GM12878 (cell line): ENCODE data around the gene SPAG9. TPM values are rescaled to one million over a fixed set of nuclear protein-coding genes. Genes with fewer than 3 reads are reported as not detected.

Source experiments
- ATAC-seq: fragments of 200-7000 bp; cut with Tn5 transposase; 3 replicates; pipeline ENCODE4 v1.9.1; 2020; ENCODE audit warnings: mild to moderate bottlenecking, moderate library complexity
- BruUV-seq: library from RNA; stranded (reverse); fragments of 400-500 nt; replicated peaks from 2 replicates; lab custom pipeline; 2021; lab: Mats Ljungman, UMichigan
- CTCF ChIA-PET: fragments of 300-600 bp; sonication (Branson Sonifier 250); formaldehyde crosslinking; extraction: SDS; loops from one replicate; lab custom pipeline; 2021; ENCODE audit warnings: inconsistent platforms; lab: Yijun Ruan, JAX
- POLR2A ChIA-PET: fragments of 350-600 bp; formaldehyde crosslinking; extraction: SDS; loops from one replicate; lab custom pipeline; 2021; ENCODE audit warnings: inconsistent platforms; lab: Charles Lee
- RAD21 ChIA-PET: fragments of 300-600 bp; sonication (Branson Sonifier 250); formaldehyde crosslinking; loops from one replicate; lab custom pipeline; 2023; ENCODE audit warnings: antibody characterized with exemption; ENCODE audit not compliant: unreplicated experiment; lab: Charles Lee
- SMC1A ChIA-PET: fragments of 300-600 bp; sonication (Branson Sonifier 250); formaldehyde crosslinking; loops from one replicate; lab custom pipeline; 2023; ENCODE audit not compliant: unreplicated experiment, uncharacterized antibody; lab: Charles Lee
- DNase-seq: peaks from one replicate; pipeline ENCODE4 v3.0.0-alpha.2; 2011; ENCODE audit warnings: low read depth, low spot score
- FAIRE-seq: peaks from 3 replicates; lab custom pipeline; 2011; peaks lifted over from hg19 to GRCh38; lab: Jason Lieb, UNC
- H2AFZ ChIP-seq: 2 replicates; pipeline ENCODE4 v1.6.0; 2011; ENCODE audit warnings: low read depth, low read length, control low read depth; ENCODE audit not compliant: control insufficient read depth
- H3K27ac ChIP-seq: 2 replicates; pipeline ENCODE4 v1.5.1; 2011; ENCODE audit warnings: control low read depth; ENCODE audit not compliant: control insufficient read depth, insufficient read depth
- H3K27me3 ChIP-seq, 2 experiments: replicated peaks in 1 of 2; 2 replicates each; pipeline versions ENCODE4 v1.6.0 to v1.6.1; 2011; ENCODE audit warnings: low read length in 1 of 2; ENCODE audit not compliant: control insufficient read depth in 2 of 2, insufficient read depth in 2 of 2
- H3K36me3 ChIP-seq, 2 experiments: 2 replicates each; pipeline ENCODE4 v1.5.1; 2011; ENCODE audit warnings: low read length in 1 of 2; ENCODE audit not compliant: control insufficient read depth in 2 of 2, insufficient read depth in 2 of 2
- H3K4me1 ChIP-seq: 2 replicates; pipeline ENCODE4 v1.6.1; 2011; ENCODE audit warnings: mild to moderate bottlenecking, low read length, moderate library complexity, mixed read lengths; ENCODE audit not compliant: control insufficient read depth, insufficient read depth
- H3K4me2 ChIP-seq: 2 replicates; pipeline ENCODE4 v1.6.0; 2011; ENCODE audit warnings: control low read depth; ENCODE audit not compliant: control insufficient read depth, insufficient read depth
- H3K4me3 ChIP-seq: fragments of 200-600 bp; sonication (generic); 2 replicates; pipeline ENCODE4 v1.5.1; 2016
- H3K79me2 ChIP-seq: 2 replicates; pipeline ENCODE4 v1.6.0; 2011; ENCODE audit warnings: low read length; ENCODE audit not compliant: control insufficient read depth, insufficient read depth
- H3K9ac ChIP-seq: 2 replicates; pipeline ENCODE4 v1.8.0; 2011; ENCODE audit warnings: low read length, control low read depth, mixed read lengths; ENCODE audit not compliant: control insufficient read depth, insufficient read depth
- H3K9me3 ChIP-seq: replicated peaks from 3 replicates; pipeline ENCODE4 v1.5.1; 2011; ENCODE audit warnings: mild to moderate bottlenecking, low read length; ENCODE audit not compliant: control insufficient read depth, insufficient read depth
- H4K20me1 ChIP-seq: 2 replicates; pipeline ENCODE4 v1.6.0; 2011; ENCODE audit not compliant: control insufficient read depth, insufficient read depth
- PAX5 ChIP-seq: IDR thresholded peaks from 2 replicates; pipeline ENCODE4 v1.6.1; 2011; ENCODE audit warnings: low read depth, low read length, borderline replicate concordance
- PAX8 ChIP-seq: fragments of 450-650 bp; IDR thresholded peaks from 2 replicates; pipeline ENCODE4 v1.6.1; 2017; ENCODE audit warnings: mild to moderate bottlenecking, moderate library complexity
- RELA ChIP-seq: fragments of 450-650 bp; IDR thresholded peaks from 2 replicates; pipeline ENCODE4 v1.8.0; 2014; ENCODE audit warnings: borderline replicate concordance; ENCODE audit not compliant: partially characterized antibody
- STAT3 ChIP-seq: IDR thresholded peaks from 2 replicates; pipeline ENCODE4 v1.6.1; 2011; ENCODE audit warnings: low read depth, low read length, improper control_type of control experiment
- ZZZ3 ChIP-seq: IDR thresholded peaks from 2 replicates; pipeline ENCODE4 v1.6.1; 2011; ENCODE audit warnings: low read depth; ENCODE audit not compliant: control insufficient read depth, insufficient read length
- WGBS: methylation state at CpG from one replicate; pipeline ENCODE4 v1.1.6; 2016; ENCODE audit warnings: low lambda C conversion rate; ENCODE audit not compliant: insufficient replicate concordance, insufficient coverage; ENCODE audit errors: missing lambda C conversion rate; 5-methylcytosine and 5-hydroxymethylcytosine counted together
- in situ Hi-C: fragments of 300-500 bp; cut with MboI; formaldehyde crosslinking; loops from 9 replicates; pipeline ENCODE4 v1.14.3; 2018; ENCODE audit warnings: mixed read lengths
- intact Hi-C: fragments of 100-400 bp; cut with micrococcal nuclease; formaldehyde crosslinking; loops from one replicate; pipeline ENCODE4 v1.14.2; 2022; ENCODE audit not compliant: unreplicated experiment
- polyA plus RNA-seq, 11 experiments: library from polyadenylated mRNA; depleted of rRNA in 4 of 11; unstranded in 6 of 11; stranded (reverse) in 5 of 11; fragments of >200 nt; fragmentation: Nextera tagmentation in 4 of 11; fragmentation: Illumina TruSeq in 1 of 11; extraction: Ambion mirVana in 4 of 11; extraction: Trizol in 1 of 11; gene quantifications; 1 replicate in 1 of 11; 2 replicates in 10 of 11; pipeline versions ENCODE4 v1.2.1 to v1.2.3, GENCODE V29; 2011 to 2016; ENCODE audit warnings: inconsistent platforms in 2 of 11, missing spikeins in 2 of 11, low read depth in 1 of 11
- total RNA-seq, 4 experiments: library from RNA; depleted of rRNA in 3 of 4; stranded (reverse); fragments of >200 nt in 3 of 4; fragmentation: Illumina TruSeq in 1 of 4; extraction: Trizol in 1 of 4; gene quantifications; 2 replicates each; pipeline versions ENCODE4 v1.2.1 to v1.2.3, GENCODE V29; 2013 to 2021
- TF ChIP-seq, protein P1 (sequence below): fragments of 450-650 bp; IDR thresholded peaks from 2 replicates; pipeline ENCODE4 v1.6.1; 2016; ENCODE audit warnings: mild to moderate bottlenecking, moderate library complexity, borderline replicate concordance
- TF ChIP-seq, protein P2 (sequence below): fragments of 450-650 bp; formaldehyde crosslinking; IDR thresholded peaks from 2 replicates; pipeline ENCODE4 v1.5.0; 2022; ENCODE audit warnings: mild to moderate bottlenecking, missing genetic modification characterization
- TF ChIP-seq, protein P3 (sequence below): fragments of 450-650 bp; IDR thresholded peaks from 2 replicates; pipeline ENCODE4 v1.6.1; 2017; ENCODE audit warnings: mild to moderate bottlenecking
- TF ChIP-seq, protein P4 (sequence below): fragments of 450-650 bp; conservative IDR thresholded peaks from 2 replicates; pipeline ENCODE4 v1.6.1; 2017; ENCODE audit warnings: mild to moderate bottlenecking, moderate library complexity

The SPAG9 gene
- total and polyA plus RNA-seq, 10 of the 15 experiments (the other 5 are each of a cell fraction or from before 2014, with no cell fraction given): 6.6 to 42.0 (median 24.9) TPM

DNA sequence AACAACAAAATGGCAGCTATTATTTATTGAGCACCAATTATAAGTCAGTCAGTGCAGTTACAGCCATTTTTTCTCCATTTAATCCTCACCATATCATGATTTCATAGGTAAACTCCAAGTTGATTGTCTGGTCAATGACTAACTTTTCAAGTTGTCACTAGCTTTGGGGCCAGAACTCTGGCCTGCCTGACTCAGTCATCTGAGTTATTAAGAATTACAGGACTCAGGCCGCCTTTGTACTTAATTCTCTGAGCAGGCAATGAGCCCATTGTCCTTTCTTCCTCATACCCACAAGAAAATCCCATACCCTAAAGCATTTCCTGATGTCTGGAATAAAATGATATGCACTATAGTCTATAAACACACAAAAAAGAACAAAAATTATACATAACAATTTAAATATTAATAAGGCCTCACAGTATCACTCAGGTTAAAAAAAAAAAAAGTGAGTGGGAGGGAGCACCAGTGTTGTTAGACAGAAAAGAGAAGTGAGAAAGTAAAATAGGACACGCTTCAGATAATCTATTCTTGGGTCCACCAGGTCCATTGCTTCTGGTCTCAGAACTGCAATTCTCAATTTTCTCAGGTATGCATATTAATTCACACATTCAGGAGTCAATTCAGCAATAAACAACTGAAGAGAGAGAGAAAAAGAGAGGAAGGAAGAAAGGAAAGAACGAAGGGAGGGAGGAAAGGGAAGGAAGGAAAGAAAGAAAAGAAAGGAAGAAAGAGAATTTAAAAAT, 70.2 kb downstream of the SPAG9 start:
- peaks cover 55% of the 10 kb centered on the region for H3K4me1 ChIP-seq
- H2AFZ ChIP-seq: no peak overlapping the region
- peak; percentile 93 for ATAC-seq
- intact Hi-C loops: loop anchor here (5.0 kb wide), 1 partner anchor 183 kb away; the partner anchor contains the start of gene TOB1
- FAIRE-seq: peak; percentile 83
- H3K4me2 ChIP-seq: peak overlapping the region; percentile 62
- no peaks in the 10 kb centered on the region; a peak in 2 of 4 replicates for H3K36me3 ChIP-seq
- peak; percentile 65 for DNase-seq
- SMC1A ChIA-PET: interaction anchor here (1.0 to 5.5 kb wide), 6 partner anchors 22 to 103 kb away, joined by 3 to 52 read pairs (median 7); partner anchors contain the start of gene NME1
- H4K20me1 ChIP-seq: no peaks in the 10 kb centered on the region
- no peaks in the 10 kb centered on the region for H3K27me3 ChIP-seq
- POLR2A ChIA-PET: interaction anchor here (1.2 to 1.8 kb wide), 2 partner anchors 70 to 72 kb away, joined by 5 to 7 read pairs; no protein-coding TSS in a partner anchor
- RAD21 ChIA-PET: interaction anchor here (0.8 to 1.6 kb wide), 4 partner anchors 9 to 72 kb away, joined by 3 to 4 read pairs (median 4); no protein-coding TSS in a partner anchor
- no peak overlapping the region for H3K9ac ChIP-seq
- in situ Hi-C loops: no loop called here
- 17% methylated on average over 3 of the region's 3 CpGs for WGBS
- CTCF ChIA-PET: interaction anchor here (1.5 to 24.6 kb wide), 2 partner anchors 18 to 46 kb away, joined by 3 to 472 read pairs; no protein-coding TSS in a partner anchor
- BruUV-seq: TSS peak; percentile 16
- H3K9me3 ChIP-seq: no peaks in the 10 kb centered on the region; the same call in 2 of the 3 replicates
- no peak overlapping the region for H3K4me3 ChIP-seq
- H3K27ac ChIP-seq: peak overlapping the region; percentile 54; the same call in 1 of the 2 replicates
- no peaks in the 10 kb centered on the region; the same call in none of the 2 replicates for H3K79me2 ChIP-seq
- no peak; the same call in 1 of the 2 replicates for TF ChIP-seq PAX8
- no peak for TF ChIP-seq STAT3
- TF ChIP-seq, protein P1, sequence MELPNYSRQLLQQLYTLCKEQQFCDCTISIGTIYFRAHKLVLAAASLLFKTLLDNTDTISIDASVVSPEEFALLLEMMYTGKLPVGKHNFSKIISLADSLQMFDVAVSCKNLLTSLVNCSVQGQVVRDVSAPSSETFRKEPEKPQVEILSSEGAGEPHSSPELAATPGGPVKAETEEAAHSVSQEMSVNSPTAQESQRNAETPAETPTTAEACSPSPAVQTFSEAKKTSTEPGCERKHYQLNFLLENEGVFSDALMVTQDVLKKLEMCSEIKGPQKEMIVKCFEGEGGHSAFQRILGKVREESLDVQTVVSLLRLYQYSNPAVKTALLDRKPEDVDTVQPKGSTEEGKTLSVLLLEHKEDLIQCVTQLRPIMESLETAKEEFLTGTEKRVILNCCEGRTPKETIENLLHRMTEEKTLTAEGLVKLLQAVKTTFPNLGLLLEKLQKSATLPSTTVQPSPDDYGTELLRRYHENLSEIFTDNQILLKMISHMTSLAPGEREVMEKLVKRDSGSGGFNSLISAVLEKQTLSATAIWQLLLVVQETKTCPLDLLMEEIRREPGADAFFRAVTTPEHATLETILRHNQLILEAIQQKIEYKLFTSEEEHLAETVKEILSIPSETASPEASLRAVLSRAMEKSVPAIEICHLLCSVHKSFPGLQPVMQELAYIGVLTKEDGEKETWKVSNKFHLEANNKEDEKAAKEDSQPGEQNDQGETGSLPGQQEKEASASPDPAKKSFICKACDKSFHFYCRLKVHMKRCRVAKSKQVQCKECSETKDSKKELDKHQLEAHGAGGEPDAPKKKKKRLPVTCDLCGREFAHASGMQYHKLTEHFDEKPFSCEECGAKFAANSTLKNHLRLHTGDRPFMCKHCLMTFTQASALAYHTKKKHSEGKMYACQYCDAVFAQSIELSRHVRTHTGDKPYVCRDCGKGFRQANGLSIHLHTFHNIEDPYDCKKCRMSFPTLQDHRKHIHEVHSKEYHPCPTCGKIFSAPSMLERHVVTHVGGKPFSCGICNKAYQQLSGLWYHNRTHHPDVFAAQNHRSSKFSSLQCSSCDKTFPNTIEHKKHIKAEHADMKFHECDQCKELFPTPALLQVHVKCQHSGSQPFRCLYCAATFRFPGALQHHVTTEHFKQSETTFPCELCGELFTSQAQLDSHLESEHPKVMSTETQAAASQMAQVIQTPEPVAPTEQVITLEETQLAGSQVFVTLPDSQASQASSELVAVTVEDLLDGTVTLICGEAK: no peak
- no peak for TF ChIP-seq RELA
- peak; percentile 79 for TF ChIP-seq PAX5
- TF ChIP-seq, protein P2, sequence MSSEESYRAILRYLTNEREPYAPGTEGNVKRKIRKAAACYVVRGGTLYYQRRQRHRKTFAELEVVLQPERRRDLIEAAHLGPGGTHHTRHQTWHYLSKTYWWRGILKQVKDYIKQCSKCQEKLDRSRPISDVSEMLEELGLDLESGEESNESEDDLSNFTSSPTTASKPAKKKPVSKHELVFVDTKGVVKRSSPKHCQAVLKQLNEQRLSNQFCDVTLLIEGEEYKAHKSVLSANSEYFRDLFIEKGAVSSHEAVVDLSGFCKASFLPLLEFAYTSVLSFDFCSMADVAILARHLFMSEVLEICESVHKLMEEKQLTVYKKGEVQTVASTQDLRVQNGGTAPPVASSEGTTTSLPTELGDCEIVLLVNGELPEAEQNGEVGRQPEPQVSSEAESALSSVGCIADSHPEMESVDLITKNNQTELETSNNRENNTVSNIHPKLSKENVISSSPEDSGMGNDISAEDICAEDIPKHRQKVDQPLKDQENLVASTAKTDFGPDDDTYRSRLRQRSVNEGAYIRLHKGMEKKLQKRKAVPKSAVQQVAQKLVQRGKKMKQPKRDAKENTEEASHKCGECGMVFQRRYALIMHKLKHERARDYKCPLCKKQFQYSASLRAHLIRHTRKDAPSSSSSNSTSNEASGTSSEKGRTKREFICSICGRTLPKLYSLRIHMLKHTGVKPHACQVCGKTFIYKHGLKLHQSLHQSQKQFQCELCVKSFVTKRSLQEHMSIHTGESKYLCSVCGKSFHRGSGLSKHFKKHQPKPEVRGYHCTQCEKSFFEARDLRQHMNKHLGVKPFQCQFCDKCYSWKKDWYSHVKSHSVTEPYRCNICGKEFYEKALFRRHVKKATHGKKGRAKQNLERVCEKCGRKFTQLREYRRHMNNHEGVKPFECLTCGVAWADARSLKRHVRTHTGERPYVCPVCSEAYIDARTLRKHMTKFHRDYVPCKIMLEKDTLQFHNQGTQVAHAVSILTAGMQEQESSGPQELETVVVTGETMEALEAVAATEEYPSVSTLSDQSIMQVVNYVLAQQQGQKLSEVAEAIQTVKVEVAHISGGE (CRISPR knock-in tag): no peak
- TF ChIP-seq ZZZ3: no peak
- TF ChIP-seq, protein P3, sequence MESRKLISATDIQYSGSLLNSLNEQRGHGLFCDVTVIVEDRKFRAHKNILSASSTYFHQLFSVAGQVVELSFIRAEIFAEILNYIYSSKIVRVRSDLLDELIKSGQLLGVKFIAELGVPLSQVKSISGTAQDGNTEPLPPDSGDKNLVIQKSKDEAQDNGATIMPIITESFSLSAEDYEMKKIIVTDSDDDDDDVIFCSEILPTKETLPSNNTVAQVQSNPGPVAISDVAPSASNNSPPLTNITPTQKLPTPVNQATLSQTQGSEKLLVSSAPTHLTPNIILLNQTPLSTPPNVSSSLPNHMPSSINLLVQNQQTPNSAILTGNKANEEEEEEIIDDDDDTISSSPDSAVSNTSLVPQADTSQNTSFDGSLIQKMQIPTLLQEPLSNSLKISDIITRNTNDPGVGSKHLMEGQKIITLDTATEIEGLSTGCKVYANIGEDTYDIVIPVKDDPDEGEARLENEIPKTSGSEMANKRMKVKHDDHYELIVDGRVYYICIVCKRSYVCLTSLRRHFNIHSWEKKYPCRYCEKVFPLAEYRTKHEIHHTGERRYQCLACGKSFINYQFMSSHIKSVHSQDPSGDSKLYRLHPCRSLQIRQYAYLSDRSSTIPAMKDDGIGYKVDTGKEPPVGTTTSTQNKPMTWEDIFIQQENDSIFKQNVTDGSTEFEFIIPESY: no peak
- TF ChIP-seq, protein P4, sequence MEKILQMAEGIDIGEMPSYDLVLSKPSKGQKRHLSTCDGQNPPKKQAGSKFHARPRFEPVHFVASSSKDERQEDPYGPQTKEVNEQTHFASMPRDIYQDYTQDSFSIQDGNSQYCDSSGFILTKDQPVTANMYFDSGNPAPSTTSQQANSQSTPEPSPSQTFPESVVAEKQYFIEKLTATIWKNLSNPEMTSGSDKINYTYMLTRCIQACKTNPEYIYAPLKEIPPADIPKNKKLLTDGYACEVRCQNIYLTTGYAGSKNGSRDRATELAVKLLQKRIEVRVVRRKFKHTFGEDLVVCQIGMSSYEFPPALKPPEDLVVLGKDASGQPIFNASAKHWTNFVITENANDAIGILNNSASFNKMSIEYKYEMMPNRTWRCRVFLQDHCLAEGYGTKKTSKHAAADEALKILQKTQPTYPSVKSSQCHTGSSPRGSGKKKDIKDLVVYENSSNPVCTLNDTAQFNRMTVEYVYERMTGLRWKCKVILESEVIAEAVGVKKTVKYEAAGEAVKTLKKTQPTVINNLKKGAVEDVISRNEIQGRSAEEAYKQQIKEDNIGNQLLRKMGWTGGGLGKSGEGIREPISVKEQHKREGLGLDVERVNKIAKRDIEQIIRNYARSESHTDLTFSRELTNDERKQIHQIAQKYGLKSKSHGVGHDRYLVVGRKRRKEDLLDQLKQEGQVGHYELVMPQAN: no peak; the same call in 1 of the 2 replicates
